CD4-positive, alpha-beta T cell treated with Interleukin-21 for 1 hour (primary cell): ENCODE data around the gene DNAAF5.
"Not testable (repeated sequence)": the region's sequence is repeated elsewhere in the genome, so short reads cannot be mapped to it uniquely, and the experiment has no call there.

ENCODE experiments used
- DNase-seq: peaks from one replicate; pipeline ENCODE4 v3.0.0-alpha.2; 2020

DNAAF5 gene

DNA sequence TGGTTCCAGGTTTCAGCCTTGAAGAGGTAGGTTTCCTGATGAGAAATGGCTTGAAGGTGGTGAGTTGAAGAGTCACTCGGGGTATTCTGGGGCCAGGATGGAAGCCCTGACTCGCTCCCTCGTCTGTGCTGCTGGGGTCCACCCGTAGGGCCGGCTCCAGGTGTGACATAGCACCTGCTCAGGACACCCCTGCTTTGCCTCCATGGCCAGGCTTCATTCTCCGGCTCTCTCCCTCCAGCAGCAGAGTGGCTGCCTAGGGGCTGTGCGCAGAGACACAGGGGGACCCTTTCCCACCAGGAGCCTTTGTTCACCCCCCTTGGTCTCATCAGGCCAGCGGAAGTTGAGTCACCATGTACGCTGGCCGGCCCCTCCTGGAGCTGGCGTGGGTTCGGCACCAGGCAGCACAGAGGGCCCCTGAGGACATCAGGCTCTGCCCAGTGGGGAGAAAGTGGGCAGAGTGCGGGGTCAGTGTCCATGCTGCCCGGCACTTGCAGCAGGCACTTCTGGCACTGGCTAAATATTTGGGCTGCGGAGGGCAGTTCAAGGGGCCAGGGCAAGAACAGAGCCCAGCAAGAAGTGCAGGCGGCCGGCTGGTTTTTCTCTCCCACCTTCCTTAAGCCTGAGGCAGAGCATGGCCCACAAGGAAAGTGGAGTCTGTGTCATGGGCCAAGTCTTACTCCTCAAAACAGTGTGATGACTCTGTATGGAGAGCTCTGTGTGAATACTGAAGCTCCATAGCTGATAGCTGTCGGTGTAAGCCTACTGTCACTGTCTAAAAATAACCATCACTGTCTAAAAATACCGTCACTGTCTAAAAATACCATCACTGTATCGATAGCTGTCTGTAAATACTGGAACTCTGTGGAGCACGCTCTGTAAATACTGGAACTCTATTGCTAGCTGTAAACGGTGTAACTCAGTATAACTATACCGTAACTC, 4.3 kb downstream of the DNAAF5 start:
- DNase-seq, result no peak

DNA sequence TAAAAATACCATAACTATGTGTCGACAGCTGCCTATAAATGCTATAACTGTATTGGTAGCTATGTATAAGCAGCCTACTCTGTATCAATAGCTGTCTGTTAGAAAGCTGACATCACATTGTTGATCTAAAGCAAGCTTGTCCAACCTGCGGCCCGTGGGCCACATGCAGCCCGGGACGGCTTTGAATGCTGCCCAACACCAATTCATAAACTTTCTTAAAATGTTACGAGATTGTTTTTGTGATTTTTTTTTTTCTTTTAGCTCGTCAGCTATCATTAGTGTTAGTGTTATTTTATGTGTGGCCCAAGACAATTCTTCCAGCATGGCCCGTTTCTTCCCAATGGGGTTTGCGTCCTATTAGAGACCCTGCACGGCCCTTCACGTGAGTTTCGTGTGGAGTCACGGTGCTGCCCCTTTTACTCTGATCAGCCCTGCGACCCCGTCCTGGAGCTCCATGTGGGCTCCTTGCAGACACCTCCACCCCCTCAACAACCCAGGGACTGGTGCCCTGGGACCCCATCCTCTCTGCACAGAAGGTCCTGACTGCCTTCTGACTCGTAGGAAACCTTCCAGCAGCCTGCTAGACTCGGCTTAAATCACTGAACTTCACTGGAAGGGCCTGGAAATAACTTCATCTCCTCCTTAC, 5.1 kb downstream of the DNAAF5 start:
- DNase-seq, result no peak

DNA sequence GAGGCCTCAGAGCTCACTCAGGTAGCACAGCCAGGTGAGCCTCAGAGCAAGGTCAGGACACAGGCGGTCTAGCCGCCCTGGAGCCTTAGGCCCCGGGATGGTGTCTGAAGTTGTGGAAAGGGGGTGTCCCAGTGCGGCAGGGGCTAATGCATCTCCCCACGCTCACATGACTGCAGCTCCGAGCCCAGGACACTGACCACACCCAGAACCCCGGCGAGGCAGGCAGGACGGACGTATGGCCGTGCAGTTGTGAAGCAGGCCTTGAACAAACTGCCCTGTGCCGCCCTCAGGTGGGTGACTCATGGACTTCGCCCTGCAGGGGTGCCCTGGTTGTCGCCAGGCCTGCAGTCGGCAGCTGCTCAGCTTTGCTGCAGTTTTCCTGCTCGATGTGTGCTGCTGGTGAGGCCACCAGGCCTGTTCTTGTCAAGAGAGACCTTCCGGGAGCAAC, 5.6 kb downstream of the DNAAF5 start:
- DNase-seq, result peak; percentile 20

DNA sequence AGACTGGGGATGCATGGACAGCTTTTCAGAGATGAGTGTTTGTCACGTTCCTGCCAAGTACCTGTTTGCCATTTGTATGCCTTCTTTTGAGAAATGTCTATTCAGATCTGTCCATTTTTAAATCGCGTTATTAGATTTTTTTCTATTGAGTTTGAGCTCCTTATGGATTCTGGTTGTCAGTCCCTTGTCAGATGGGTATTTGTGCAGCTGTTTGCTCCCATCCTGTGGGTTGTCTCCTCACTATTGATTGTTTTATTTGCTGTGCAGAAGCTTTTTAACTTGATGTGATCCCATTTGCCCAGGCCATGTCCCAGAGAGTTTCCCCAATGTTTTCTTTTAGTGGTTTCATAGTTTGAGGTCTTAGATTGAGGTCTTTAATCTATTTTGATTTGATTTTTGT, 6.1 kb downstream of the DNAAF5 start:
- DNase-seq, result no peak

DNA sequence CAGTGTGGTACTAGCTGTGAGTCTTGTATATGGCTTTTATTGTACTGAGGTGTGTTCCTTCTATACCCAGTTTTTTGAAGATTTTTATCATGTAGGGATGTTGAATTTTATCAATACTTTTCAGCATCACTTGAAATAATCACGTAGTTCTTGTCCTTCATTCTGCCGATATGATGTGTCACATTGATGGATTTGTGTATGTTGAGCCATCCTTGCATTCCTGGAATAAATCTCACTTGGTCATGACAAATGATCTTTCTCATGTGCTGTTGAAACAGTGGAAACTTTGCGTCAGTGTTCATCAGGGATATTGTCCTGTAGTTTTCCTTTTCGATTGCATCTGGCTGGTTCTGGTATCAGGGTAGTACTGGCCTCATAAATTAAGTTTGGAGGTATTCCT, 7.7 kb downstream of the DNAAF5 start:
- DNase-seq, result no peak

DNA sequence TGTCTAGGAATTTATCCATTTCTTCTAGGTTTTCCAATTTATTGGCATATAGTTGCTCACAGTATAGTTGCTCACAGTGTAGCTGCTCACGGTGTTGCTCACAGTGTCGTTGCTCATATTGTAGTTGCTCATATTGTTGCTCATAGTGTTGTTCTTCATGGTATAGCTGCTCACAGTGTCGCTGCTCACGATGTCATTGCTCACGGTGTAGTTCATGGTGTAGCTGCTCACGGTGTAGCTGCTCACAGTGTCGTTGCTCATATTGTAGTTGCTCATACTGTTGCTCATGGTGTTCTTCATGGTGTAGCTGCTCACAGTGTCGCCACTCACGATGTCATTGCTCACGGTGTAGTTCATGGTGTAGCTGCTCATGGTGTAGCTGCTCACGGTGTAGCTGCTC, 8.3 kb downstream of the DNAAF5 start:
- no peak for DNase-seq

DNA sequence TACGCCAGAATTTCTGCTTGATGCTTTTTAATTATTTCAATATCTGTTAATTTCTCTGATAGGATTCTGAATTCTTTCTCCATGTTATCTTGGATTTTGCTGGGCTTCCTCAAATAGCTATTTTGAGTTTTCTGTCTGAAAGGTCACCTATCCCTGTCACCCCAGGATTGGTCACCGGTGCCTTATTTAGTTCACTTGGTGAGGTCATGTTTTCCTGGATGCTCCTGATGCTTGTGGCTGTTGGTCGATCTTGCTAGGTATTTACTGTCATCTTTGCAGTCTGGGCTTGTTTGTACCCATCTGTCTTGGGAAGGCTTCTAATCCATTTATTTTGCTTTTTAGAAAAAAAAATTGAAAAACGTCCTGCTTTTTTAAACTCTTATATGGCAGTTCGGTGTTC, 11.7 kb downstream of the DNAAF5 start:
- no peak for DNase-seq

DNA sequence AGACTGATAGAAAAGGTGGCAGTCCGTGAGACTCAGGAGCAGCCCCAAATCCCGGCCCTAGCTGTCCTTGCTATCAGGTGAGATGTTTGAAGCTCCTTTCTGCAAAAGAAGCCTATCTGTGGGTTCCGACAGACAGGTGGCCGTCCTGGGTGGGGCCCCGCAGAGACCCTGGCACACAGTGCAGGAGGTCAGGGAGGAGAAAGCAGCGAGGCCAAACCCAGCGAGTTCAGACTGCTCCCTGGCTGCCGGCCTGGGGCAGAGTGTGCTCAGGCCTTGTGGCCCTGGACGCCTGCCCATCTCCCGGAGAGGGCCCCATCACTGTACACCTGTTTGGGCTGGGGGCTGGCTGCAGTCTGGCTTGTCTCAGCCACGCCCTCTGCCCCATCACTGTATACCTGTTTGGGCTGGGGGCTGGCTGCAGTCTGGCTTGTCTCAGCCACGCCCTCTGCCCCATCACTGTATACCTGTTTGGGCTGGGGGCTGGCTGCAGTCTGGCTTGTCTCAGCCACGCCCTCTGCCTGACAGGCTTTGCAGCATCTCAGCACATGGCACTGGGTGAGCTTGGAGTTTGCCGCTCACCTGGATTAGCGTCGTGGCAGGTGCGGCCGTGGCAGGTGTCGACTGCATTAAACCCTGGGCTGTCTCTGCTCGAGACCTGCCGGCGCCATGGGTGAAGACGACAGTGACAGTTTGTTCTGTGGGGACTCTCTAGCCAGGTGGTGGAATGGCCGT, 12.4 kb downstream of the DNAAF5 start:
- DNase-seq, result no peak

DNA sequence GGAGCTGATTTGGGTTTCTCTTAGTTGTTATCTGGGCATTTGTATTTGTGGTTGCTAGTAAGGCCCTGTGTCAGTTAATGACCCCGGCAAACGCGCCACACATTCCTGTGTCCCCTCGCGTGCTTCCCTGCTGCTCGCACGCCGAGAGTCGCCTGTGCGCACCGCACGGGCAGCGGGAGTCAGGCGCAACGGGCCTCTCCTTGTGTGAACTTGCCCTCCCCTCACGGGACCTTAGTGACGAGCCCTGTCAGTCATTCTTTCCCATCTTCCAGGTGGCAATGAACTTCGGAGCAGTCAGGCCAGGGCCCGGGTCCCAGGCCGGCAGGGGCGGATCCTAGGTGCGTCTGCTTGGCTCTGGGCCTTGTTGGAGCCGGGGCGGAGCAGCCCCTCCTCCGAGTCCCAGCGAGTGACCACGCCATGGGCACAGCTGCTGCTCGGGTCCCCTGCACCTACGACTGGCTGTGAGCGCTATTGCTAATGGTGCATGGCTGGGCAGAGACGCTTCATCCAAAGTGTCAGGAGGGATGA, 13.0 kb downstream of the DNAAF5 start:
- no peak for DNase-seq

DNA sequence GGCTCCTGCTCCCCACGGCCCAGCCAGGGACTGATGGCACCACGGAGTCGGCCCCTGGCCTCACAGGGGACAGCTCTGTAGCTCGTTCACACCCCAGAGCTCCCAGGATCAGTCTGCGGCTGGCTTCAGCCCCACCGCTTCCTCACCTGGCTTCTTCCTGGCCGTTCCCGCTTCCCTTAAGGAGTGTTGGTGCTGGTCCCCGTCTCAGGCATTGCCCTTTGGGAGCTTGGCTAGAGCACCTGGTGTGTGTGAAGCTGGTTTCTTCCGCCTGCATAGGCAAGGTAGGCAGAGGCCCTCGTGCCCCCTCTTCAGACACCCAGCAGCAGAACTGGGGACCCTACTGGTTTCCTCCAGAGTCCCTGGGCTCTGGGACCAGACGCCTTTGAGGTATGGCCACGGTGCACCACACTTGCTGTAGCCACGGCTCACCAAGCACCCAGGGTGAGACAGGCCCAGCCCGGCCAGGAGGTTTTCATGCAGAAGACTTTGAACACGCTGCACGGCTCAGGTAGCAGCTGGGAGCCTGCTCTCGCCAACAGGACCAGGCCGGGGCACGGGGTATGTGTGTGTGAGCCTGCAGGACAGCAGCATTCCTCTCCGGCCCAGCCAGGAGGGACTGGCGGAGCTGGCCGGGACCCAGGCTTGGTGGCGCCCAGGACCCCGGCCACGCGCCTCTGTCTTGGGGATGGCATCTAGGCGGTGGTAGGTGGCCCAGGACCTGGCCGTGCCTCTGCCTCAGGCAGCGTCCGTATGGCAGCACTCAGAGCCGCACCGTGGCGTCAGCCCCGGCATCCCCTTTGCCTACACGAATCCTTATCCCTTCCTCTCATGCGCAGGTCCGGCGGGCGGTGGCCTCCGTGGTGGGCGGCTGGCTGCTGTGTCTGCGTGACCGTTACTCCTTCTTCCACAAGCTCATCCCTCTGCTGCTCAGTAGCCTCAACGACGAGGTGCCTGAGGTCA, 13.8 kb downstream of the DNAAF5 start:
- DNase-seq, result no peak

DNA sequence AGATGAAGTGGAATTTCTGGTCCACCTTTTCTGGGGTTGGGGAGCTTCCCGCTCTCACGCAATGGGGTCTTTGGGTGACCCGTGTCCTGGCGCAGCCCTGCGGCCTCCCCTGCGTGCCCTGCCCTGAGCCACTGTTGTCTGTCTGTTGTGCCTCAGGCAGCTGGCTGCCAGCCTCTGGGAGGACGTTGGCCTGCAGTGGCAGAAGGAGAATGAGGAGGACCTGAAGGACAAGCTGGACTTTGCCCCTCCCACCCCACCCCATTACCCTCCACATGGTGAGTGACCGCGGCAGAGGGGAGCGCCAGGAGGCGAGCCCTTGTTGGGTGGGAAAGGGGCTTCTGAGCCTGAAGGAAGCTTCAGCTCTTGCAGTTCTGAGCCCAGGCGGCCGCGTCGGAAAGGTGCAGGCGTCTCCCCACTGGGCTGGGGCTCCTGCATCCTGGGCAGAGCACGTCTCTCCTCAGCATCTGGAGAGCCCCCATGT, 14.7 kb downstream of the DNAAF5 start:
- no peak for DNase-seq

DNA sequence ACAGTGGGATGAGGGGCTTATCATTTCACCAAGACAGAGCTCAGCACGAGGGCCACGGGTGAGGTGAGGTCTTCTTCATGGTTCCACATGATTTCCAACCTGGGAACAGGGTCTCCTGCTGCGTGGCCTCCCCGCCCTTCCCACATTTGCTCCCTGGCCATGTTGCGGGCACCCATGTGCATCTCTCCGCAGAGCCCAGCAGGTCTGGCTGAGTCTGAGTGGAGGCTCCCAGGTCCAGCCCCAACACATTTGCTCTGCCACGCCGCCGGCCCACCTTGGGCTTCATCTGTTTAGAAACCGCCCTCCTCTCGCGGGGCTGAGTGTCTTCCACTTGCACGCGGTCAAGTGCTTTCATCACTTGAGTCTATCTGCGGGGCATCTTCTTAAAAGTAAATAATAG, 15.4 kb downstream of the DNAAF5 start:
- no peak for DNase-seq

DNA sequence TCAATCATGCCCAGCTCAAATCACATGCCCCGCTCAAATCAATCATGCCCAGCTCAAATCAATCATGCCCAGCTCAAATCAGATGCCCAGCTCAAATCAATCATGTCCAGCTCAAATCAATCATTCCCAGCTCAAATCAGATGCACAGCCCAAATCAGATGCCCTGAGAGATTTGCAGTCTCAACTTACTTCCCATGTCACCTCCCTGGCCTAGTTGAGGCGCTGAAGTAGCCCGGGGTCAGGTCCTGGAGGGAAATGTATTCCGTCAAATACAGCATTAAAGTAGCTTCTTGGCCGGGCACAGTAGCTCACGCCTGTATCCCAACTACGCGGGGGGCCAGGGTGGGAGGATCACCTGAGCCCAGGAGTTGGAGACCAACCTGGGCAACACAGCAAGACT, 16.3 kb downstream of the DNAAF5 start:
- DNase-seq, result no peak

DNA sequence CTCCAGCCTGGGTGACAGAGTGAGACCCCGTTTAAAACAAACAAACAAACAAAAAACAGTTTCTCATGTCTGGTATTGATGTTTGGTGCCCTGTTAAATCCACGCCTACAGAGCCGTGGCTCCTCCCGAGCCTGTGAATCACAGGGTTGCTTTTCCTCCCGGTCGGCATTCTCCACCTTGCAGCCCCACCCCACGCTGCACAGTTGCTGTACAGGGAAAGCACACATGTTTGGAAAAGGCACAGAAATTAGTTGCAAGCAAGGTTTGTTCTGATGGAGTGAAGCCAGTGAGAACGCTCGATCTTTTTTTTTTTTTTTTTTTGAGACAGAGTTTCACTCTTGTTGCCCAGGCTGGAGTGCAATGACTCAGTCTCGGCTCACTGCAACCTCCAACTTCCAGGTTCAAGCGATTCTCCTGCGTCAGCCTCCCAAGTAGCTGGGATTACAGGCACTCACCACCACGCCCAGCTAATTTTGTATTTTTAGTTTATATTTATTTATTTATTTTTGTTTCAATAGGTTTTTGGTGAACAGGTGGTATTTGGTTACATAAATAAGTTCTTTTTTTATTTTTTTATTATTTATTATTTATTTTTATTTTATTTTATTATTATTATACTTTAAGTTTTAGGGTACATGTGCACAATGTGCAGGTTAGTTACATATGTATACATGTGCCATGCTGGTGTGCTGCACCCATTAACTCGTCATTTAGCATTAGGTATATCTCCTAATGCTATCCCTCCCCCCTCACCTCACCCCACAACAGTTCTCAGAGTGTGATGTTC, 17.0 kb downstream of the DNAAF5 start:
- not testable (repeated sequence) for DNase-seq

DNA sequence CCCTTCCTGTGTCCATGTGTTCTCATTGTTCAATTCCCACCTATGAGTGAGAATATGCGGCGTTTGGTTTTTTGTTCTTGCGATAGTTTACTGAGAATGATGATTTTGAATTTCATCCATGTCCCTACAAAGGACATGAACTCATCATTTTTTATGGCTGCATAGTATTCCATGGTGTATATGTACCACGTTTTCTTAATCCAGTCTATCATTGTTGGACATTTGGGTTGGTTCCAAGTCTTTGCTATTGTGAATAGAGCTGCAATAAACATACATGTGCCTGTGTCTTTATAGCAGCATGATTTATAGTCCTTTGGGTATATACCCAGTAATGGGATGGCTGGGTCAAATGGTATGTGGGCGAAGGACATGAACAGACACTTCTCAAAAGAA, 17.6 kb downstream of the DNAAF5 start:
- not testable (repeated sequence) for DNase-seq

DNA sequence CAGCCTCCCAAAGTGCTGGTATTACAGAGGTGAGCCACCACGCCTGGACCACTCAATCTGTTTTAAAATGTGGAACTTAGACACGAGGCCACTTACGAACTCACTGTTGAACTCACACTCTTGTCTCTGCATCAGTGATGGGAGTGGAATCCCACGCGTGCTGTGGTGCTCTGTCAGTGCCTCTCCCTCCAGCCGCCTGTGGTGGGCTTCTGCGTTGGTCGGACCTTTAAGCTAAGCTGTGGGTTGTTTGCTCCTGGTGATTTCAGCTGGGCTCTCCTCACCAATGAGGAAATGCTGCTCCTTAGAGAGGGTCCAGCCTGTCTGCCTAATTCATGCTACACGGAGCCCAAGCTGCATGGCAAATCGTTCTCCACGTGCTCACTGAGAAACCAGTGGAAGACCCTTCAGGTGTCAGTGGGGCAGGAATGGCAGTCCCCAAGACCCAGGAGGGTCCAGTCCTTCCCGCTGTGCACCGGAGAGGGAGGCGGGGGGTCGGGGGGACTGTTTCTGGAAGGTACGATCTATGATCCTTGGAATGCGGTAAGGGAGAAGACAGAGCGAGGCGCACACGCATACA, 18.4 kb downstream of the DNAAF5 start:
- DNase-seq, result no peak

DNA sequence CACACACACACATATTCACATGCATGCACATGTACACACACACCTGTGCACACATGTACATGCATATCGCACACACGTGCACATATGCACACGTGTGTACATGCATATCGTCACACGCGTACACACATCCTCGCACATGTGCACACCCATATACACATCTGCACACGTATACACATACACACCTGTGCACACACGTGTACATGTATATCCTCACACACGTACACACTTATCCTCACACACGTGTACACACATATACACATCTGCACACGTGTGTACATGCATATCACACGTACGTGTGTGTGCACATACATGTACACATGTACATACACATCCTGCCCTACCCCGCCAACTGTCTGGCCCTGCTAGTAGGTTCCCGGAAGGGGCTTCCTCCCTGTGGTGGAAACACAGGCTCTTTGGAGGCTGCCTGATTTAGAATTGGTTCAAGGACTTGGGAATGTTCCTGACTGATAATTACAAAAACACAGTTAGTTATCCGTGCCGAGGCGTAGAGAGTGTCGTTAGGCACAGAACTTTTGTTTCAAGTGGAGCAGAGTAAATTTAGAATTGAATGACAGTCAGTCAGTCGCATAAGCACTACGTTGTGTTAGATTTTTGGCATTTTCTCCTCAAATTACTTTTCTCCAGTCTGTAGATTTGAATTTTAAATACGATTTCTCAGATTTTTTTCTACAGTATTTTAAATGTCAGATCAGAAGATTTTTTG, 19.1 kb downstream of the DNAAF5 start:
- DNase-seq, result no peak

DNA sequence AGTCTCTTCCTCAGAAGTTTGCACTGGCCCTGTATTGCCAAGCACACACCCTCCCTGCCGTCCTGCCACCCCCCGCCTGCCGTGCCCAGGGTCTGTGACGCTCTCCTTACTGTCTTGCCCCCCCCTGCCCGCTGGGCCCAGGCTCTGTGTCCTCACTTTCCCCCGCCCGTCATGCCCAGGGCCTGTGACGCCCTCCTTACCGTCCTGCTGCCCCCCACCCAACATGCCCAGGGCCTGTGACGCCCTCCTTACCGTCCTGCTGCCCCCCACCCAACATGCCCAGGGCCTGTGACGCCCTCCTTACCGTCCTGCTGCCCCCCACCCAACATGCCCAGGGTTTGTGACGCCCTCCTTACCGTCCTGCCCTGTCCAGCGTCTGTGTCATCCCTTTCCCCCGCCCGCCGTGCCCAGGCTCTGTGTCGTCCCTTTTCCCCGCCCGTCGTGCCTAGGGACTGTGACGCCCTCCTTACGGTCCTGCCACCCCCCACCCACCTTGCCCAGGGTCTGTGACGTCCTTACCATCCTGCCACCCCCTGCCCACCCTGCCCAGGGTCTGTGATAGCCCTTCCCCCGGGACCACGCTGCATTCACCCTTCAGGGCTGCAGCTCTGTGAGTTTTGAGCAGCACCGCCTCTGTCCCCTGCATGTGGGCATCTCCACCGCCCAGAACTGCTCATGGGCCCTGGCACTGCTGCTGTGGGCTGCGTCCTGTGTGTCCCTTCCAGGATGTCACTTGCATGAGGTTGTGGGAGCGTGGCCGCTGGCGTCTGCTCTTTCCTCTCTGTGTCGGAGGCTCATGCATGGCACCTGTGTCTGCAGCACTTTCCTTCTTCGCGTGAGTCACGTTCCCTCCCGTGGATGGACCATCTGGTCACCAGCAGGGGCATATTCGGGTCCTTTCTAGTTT, 19.9 kb downstream of the DNAAF5 start:
- no peak for DNase-seq

DNA sequence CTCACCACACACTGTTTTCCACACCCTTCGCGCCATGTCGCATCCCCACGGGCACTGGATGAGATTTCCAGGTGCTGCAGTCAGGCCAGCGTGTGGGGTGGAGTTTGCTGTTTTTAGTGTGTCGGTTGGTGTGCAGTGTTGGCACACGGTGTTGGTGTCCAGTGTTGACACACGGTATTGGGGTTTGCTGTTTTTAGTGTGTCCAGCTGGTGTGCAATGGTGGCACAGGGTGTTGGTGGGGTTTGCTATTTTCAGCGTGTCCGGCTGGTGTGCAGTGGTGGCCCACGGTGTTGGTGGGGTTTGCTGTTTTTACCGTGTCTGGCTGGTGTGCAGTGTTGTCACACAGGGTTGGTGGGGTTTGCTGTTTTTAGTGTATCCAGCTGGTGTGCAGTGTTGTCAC, 20.7 kb downstream of the DNAAF5 start:
- no peak for DNase-seq
